B cell (primary cell): ENCODE results near the gene PSMD5. TPM values are rescaled to one million over a fixed set of nuclear protein-coding genes. Genes with fewer than 3 reads are reported as not detected.

Source experiments
- ATAC-seq: fragments of 200-7000 bp; cut with Tn5 transposase; one replicate; pipeline ENCODE4 v1.10.0; 2021; ENCODE audit warnings: low read depth, mild to moderate bottlenecking, moderate number of reproducible peaks, moderate library complexity
- CTCF ChIA-PET: fragments of 350-600 bp; sonication (Branson Sonifier 250); formaldehyde crosslinking; loops from one replicate; lab custom pipeline; 2021; ENCODE audit warnings: antibody characterized with exemption, inconsistent platforms; lab: Charles Lee
- POLR2A ChIA-PET: fragments of 350-600 bp; sonication (Branson Sonifier 250); formaldehyde crosslinking; loops from one replicate; lab custom pipeline; 2021; ENCODE audit warnings: antibody characterized with exemption; lab: Charles Lee
- DNase-seq: peaks from one replicate; pipeline ENCODE4 v3.0.0; 2013
- H2AFZ ChIP-seq: 2 replicates; pipeline ENCODE4 v1.6.1; 2012; ENCODE audit warnings: mild to moderate bottlenecking, low read depth, low read length; ENCODE audit not compliant: insufficient read depth, poor library complexity, severe bottlenecking
- H3K27ac ChIP-seq, 2 donors: 1 replicate in 1 of 2; 2 replicates in 1 of 2; pipeline ENCODE4 v1.5.1; 2012 to 2013; ENCODE audit warnings: low read length in 2 of 2, mild to moderate bottlenecking in 2 of 2, moderate library complexity in 1 of 2
- H3K27me3 ChIP-seq, 4 experiments: fragments of 200-600 bp in 1 of 4; sonication (generic) in 1 of 4; replicated peaks in 1 of 4; 1 replicate in 2 of 4; 2 replicates in 2 of 4; pipeline versions ENCODE4 v1.6.1 to v1.7.0; 2013 to 2016; ENCODE audit warnings: low read length in 3 of 4, mild to moderate bottlenecking in 2 of 4, mixed read lengths in 1 of 4, moderate library complexity in 1 of 4; ENCODE audit not compliant: insufficient read depth in 4 of 4, control insufficient read depth in 3 of 4; ENCODE audit errors: control extremely low read depth in 1 of 4
- H3K36me3 ChIP-seq, 2 experiments: replicated peaks in 1 of 2; 1 replicate in 1 of 2; 2 replicates in 1 of 2; pipeline versions ENCODE4 v1.6.1 to v1.7.1; 2013; ENCODE audit warnings: low read length in 1 of 2; ENCODE audit not compliant: insufficient read depth in 2 of 2, control insufficient read depth in 1 of 2; ENCODE audit errors: control extremely low read depth in 1 of 2, extremely low read depth in 1 of 2
- H3K4me1 ChIP-seq, 2 donors: fragments of 200-600 bp in 1 of 2; sonication (generic) in 1 of 2; 1 replicate in 1 of 2; 2 replicates in 1 of 2; pipeline versions ENCODE4 v1.5.1 to v1.6.1; 2013 to 2017; ENCODE audit warnings: low read length in 2 of 2; ENCODE audit not compliant: control insufficient read depth in 2 of 2, insufficient read depth in 2 of 2
- H3K4me2 ChIP-seq: replicated peaks from 2 replicates; pipeline ENCODE3; 2012; ENCODE audit warnings: mild to moderate bottlenecking, low read depth, low read length; ENCODE audit not compliant: poor library complexity, severe bottlenecking
- H3K4me3 ChIP-seq, 5 experiments: fragments of 200-600 bp in 1 of 5; sonication (generic) in 1 of 5; 1 replicate in 3 of 5; 2 replicates in 2 of 5; pipeline versions ENCODE4 v1.5.1 to v1.7.0; 2011 to 2016; ENCODE audit warnings: low read length in 4 of 5, mild to moderate bottlenecking in 4 of 5, low read depth in 2 of 5, control low read depth in 1 of 5, moderate library complexity in 1 of 5; ENCODE audit not compliant: insufficient read depth in 1 of 5; ENCODE audit errors: control extremely low read depth in 1 of 5, extremely low read depth in 1 of 5
- H3K79me2 ChIP-seq: fragments of 200-600 bp; sonication (generic); one replicate; pipeline ENCODE4 v1.6.0; 2016; ENCODE audit warnings: low read length; ENCODE audit not compliant: control insufficient read depth, insufficient read depth
- H3K9ac ChIP-seq: fragments of 200-600 bp; sonication (generic); 2 replicates; pipeline ENCODE4 v1.6.1; 2017; ENCODE audit warnings: mild to moderate bottlenecking, low read length, moderate library complexity
- H3K9me3 ChIP-seq, 3 donors: one replicate each; pipeline versions ENCODE4 v1.6.1 to v1.7.1; 2013; ENCODE audit warnings: low read length in 2 of 3; ENCODE audit not compliant: control insufficient read depth in 2 of 3, insufficient read depth in 1 of 3; ENCODE audit errors: control extremely low read depth in 1 of 3
- H4K20me1 ChIP-seq: 2 replicates; pipeline ENCODE4 v1.6.0; 2012; ENCODE audit warnings: mild to moderate bottlenecking, low read length; ENCODE audit not compliant: insufficient read depth, control insufficient read depth, poor library complexity, severe bottlenecking
- H3K27ac Mint-ChIP-seq: one replicate; pipeline ENCODE4 v1.8.0; 2021; ENCODE audit warnings: mixed read lengths
- H3K27me3 Mint-ChIP-seq: one replicate; pipeline ENCODE4 v1.8.0; 2021; ENCODE audit warnings: mixed read lengths
- H3K4me1 Mint-ChIP-seq: one replicate; pipeline ENCODE4 v1.8.0; 2021; ENCODE audit warnings: mixed read lengths
- H3K4me3 Mint-ChIP-seq: one replicate; pipeline ENCODE4 v1.8.0; 2021; ENCODE audit warnings: mixed read lengths
- H3K9me3 Mint-ChIP-seq: one replicate; pipeline ENCODE4 v1.8.0; 2022; ENCODE audit warnings: mixed read lengths; ENCODE audit not compliant: insufficient read depth
- EZH2 ChIP-seq: IDR thresholded peaks from 2 replicates; pipeline ENCODE4 v1.6.1; 2012; ENCODE audit warnings: borderline replicate concordance, low read depth, mild to moderate bottlenecking, moderate library complexity, low read length; ENCODE audit not compliant: insufficient read depth, poor library complexity, severe bottlenecking
- WGBS: methylation state at CpG from one replicate; pipeline ENCODE4 v1.1.5; 2013; ENCODE audit warnings: missing lambda C conversion rate; ENCODE audit not compliant: insufficient coverage; 5-methylcytosine and 5-hydroxymethylcytosine counted together
- intact Hi-C: fragments of 100-400 bp; cut with micrococcal nuclease; formaldehyde crosslinking; loops from one replicate; pipeline ENCODE4 v1.10.0; 2022
- polyA plus RNA-seq: library from polyadenylated mRNA; depleted of rRNA; stranded (reverse); fragments of >200 nt; gene quantifications from 2 replicates; pipeline ENCODE4 v1.2.3, GENCODE V29; 2012
- total RNA-seq, 2 donors: library from RNA; stranded (reverse); fragments of 120-200 nt in 1 of 2; gene quantifications; 1 replicate in 1 of 2; 2 replicates in 1 of 2; pipeline versions ENCODE4 v1.2.3 to v1.2.4, GENCODE V29; 2013 to 2022
- TF ChIP-seq, protein P1 (sequence below): fragments of 200-600 bp; IDR thresholded peaks from one replicate; pipeline ENCODE4 v1.8.0; 2022; ENCODE audit warnings: antibody characterized with exemption, mild to moderate bottlenecking

The PSMD5 gene
- total and polyA plus RNA-seq, 2 donors (not counting 1 experiment from before 2014, with no cell fraction given): 7.4 to 25.3 TPM

DNA sequence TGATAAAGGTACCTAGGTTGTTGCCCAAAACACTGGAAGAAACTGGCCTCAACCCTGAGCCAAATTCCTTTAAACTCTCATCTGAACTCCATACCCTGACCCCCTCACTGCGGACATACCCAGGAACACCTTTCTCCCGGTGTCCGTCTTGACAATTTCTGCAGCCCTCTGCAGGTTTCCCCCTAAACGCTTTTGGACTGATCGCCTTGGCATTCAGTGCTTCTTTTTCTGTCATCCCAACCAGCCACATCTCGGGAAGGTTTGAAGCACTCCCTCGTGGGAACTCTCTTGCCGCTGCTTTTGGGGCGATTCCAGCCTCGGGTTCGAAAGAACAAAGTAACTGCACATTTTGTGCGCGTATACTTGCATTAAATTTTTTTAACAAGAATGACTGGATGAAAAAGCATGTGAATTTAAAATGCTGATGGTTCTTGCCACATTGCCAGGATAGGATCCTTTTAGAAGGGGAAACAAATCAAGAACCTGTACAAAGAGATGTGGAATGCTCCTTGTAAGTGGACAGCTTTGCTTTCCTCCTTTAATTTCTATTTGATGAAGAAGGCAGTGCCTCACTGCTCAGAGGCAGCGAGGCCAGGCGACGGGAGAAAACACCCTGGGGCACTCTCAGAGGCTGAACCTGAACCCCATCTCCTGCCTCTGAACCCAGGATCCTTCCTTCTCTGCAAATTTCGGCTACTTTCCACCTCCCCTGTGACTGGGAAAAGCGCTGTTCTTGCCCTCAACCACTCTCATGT is 615 bp downstream of the PSMD5 start:
- peaks cover 65% of the 10 kb centered on the region for H3K79me2 ChIP-seq
- H3K9me3 Mint-ChIP-seq: no peaks in the 10 kb centered on the region
- H3K27me3 Mint-ChIP-seq: no peaks in the 10 kb centered on the region
- peak overlapping the region; percentile 90 for H3K4me3 Mint-ChIP-seq
- H4K20me1 ChIP-seq: peaks cover 7% of the 10 kb centered on the region
- H3K4me1 Mint-ChIP-seq: peaks cover 27% of the 10 kb centered on the region
- peak overlapping the region; percentile 85 for H3K9ac ChIP-seq
- H3K27ac Mint-ChIP-seq: peak overlapping the region; percentile 95
- no peak for TF ChIP-seq EZH2
- TF ChIP-seq, protein P1, sequence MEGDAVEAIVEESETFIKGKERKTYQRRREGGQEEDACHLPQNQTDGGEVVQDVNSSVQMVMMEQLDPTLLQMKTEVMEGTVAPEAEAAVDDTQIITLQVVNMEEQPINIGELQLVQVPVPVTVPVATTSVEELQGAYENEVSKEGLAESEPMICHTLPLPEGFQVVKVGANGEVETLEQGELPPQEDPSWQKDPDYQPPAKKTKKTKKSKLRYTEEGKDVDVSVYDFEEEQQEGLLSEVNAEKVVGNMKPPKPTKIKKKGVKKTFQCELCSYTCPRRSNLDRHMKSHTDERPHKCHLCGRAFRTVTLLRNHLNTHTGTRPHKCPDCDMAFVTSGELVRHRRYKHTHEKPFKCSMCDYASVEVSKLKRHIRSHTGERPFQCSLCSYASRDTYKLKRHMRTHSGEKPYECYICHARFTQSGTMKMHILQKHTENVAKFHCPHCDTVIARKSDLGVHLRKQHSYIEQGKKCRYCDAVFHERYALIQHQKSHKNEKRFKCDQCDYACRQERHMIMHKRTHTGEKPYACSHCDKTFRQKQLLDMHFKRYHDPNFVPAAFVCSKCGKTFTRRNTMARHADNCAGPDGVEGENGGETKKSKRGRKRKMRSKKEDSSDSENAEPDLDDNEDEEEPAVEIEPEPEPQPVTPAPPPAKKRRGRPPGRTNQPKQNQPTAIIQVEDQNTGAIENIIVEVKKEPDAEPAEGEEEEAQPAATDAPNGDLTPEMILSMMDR: no peak
- peak overlapping the region; percentile 68 to 99 (median 82) for H3K4me3 ChIP-seq
- 72% methylated on average over 12 of the region's 18 CpGs for WGBS
- peaks cover 21 to 23% of the 10 kb centered on the region in 2 donors for H3K4me1 ChIP-seq
- ATAC-seq (peak; percentile 3), DNase-seq (no peak)
- ChIA-PET CTCF (no interaction called here), POLR2A (interaction anchor here (0.6 to 1.7 kb wide), 2 partner anchors 49 to 88 kb away, joined by 4 to 5 read pairs; partner anchors contain the start of gene FBXW2)
- H3K27me3 ChIP-seq: no peaks in the 10 kb centered on the region
- intact Hi-C loops: loop anchor here (2.0 to 5.0 kb wide), 3 partner anchors 127 to 280 kb away; partner anchors contain the start of genes CNTRL and MEGF9
- peak overlapping the region; percentile 89 for H3K4me2 ChIP-seq
- H3K27ac ChIP-seq: peak overlapping the region; percentile 89
- H3K9me3 ChIP-seq: peaks cover 0 to 21% (median 0%) of the 10 kb centered on the region in 3 donors
- peak overlapping the region; percentile 99 for H2AFZ ChIP-seq
- H3K36me3 ChIP-seq: peaks cover 6 to 13% of the 10 kb centered on the region in 2 experiments

DNA sequence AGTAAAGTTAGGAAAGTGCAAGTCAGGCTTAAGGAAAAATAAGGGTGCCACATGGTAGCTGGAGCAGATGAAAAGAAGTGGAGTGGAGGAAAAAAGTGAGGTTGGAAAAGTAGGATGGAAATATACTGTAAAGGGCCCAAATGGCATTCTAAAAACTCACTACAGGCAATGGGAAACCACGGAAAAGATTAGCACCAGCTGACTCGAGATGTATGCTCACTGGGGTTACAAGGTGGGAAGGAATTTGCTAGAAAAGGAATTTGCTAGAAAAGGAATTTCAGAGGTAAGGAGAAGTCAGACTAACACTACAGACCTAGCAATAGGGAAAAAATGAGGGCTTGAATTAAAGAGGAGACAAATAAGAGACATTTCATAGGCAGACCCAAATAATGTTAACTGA is 3.6 kb downstream of the PSMD5 start:
- POLR2A ChIA-PET: no interaction called here
- no peaks in the 10 kb centered on the region for H3K27me3 Mint-ChIP-seq
- H3K9me3 Mint-ChIP-seq: no peaks in the 10 kb centered on the region
- no peak overlapping the region for H3K4me3 Mint-ChIP-seq
- DNase-seq (no peak), ATAC-seq (no peak)
- WGBS: no CpG with 5 or more reads among the region's 2 CpGs
- H3K4me1 Mint-ChIP-seq: peaks cover 24% of the 10 kb centered on the region
- H3K9ac ChIP-seq: no peak overlapping the region
- no peak overlapping the region for H3K4me3 ChIP-seq
- no peak overlapping the region for H3K27ac Mint-ChIP-seq
- H3K4me2 ChIP-seq: no peak overlapping the region
- peaks cover 11% of the 10 kb centered on the region for H4K20me1 ChIP-seq
- peaks cover 0 to 17% of the 10 kb centered on the region in 2 experiments for H3K36me3 ChIP-seq
- intact Hi-C loops: no loop called here
- peaks cover 41% of the 10 kb centered on the region for H3K79me2 ChIP-seq
- H2AFZ ChIP-seq: no peak overlapping the region
- H3K27ac ChIP-seq: no peak overlapping the region
- peaks cover 0 to 21% (median 0%) of the 10 kb centered on the region in 3 donors for H3K9me3 ChIP-seq
- TF ChIP-seq, protein P1: no peak
- TF ChIP-seq EZH2: no peak
- no peaks in the 10 kb centered on the region for H3K27me3 ChIP-seq
- CTCF ChIA-PET: interaction anchor here (1.1 kb wide), 1 partner anchor 142 kb away, joined by 3 read pairs; no protein-coding TSS in a partner anchor
- H3K4me1 ChIP-seq: peaks cover 13 to 23% of the 10 kb centered on the region in 2 donors
